Stomach (tissue), 9 donors: ENCODE measurements around the gene ITGAL. TPM values are rescaled to one million over a fixed set of nuclear protein-coding genes. Genes with fewer than 3 reads are reported as not detected.

Experiments
- DNase-seq, 2 donors: peaks; one replicate each; pipeline versions ENCODE4 v3.0.0 to v3.0.0-alpha.2; 2013 to 2019
- H3K27ac ChIP-seq, 5 donors: fragments of 200-600 bp in 4 of 5; sonication (generic) in 4 of 5; one replicate each; pipeline ENCODE4 v1.5.1; 2013 to 2019; ENCODE audit warnings: mild to moderate bottlenecking in 1 of 5, moderate library complexity in 1 of 5
- H3K27me3 ChIP-seq, 3 donors: fragments of 200-600 bp; sonication (generic); one replicate each; pipeline ENCODE4 v1.5.1; 2017 to 2019; ENCODE audit warnings: mixed run types in 1 of 3
- H3K36me3 ChIP-seq, 4 donors: fragments of 200-600 bp; sonication (generic); 1 replicate in 3 of 4; 2 replicates in 1 of 4; pipeline ENCODE4 v1.5.1; 2016 to 2019
- H3K4me1 ChIP-seq, 4 donors: fragments of 200-600 bp; sonication (generic); one replicate each; pipeline ENCODE4 v1.5.1; 2016 to 2019
- H3K4me3 ChIP-seq, 4 donors: fragments of 200-600 bp; sonication (generic) in 3 of 4; one replicate each; pipeline ENCODE4 v1.5.1; 2016 to 2019; ENCODE audit warnings: mild to moderate bottlenecking in 1 of 4
- H3K9me3 ChIP-seq, 4 donors: fragments of 200-600 bp; sonication (generic); one replicate each; pipeline ENCODE4 v1.5.1; 2016 to 2019
- CTCF ChIP-seq, 7 experiments: fragments of 450-650 bp in 4 of 7; fragments of 200-600 bp in 3 of 7; sonication (generic) in 3 of 7; IDR thresholded peaks; one replicate each; pipeline ENCODE4 v1.5.1; 2016 to 2019; ENCODE audit warnings: antibody characterized with exemption in 7 of 7, control low read depth in 2 of 7, mild to moderate bottlenecking in 1 of 7
- EP300 ChIP-seq: sonication (generic); formaldehyde crosslinking; IDR thresholded peaks from one replicate; pipeline ENCODE4 v1.6.1; 2017; ENCODE audit warnings: antibody characterized with exemption
- POLR2A ChIP-seq, 4 donors: fragments of 450-650 bp; IDR thresholded peaks; one replicate each; pipeline ENCODE4 v1.6.1; 2016; ENCODE audit warnings: antibody characterized with exemption in 4 of 4, control low read depth in 2 of 4, mild to moderate bottlenecking in 1 of 4, moderate library complexity in 1 of 4
- POLR2AphosphoS5 ChIP-seq, 3 donors: sonication (generic); formaldehyde crosslinking; IDR thresholded peaks; one replicate each; pipeline ENCODE4 v1.6.1; 2016; ENCODE audit warnings: antibody characterized with exemption in 3 of 3
- WGBS, 5 donors: extraction: QIAGEN DNeasy Blood & Tissue Kit in 3 of 5; methylation state at CpG; one replicate each; pipeline versions ENCODE4 v1.1.5 to v1.1.7; 2013 to 2018; 5-methylcytosine and 5-hydroxymethylcytosine counted together
- intact Hi-C: fragments of 100-400 bp; cut with DNase I; formaldehyde crosslinking; loops from one replicate; pipeline ENCODE4 v1.15.1; 2023; ENCODE audit warnings: low total_unique reads
- polyA plus RNA-seq, 3 donors: library from polyadenylated mRNA; stranded (reverse); fragments of 200-250 nt; gene quantifications; one replicate each; pipeline ENCODE4 v1.2.3, GENCODE V29; 2013
- total RNA-seq, 5 donors: library from RNA; depleted of rRNA; stranded (reverse); fragments of >200 nt; gene quantifications; one replicate each; pipeline versions ENCODE4 v1.1.0 to v1.2.3, GENCODE V29; 2014 to 2016
- donor health status: healthy with polysubstance abuse.
- donor health status: Bipolar disorder and iron deficiency.
- donor health status: healthy.

ITGAL gene
- total and polyA plus RNA-seq, 8 donors = 1.2 to 256 (median 6.8) TPM

- Histone ChIP-seq H3K9me3 (no peaks in the 10 kb centered on the region), H3K36me3 (peaks cover 0 to 58% (median 2%) of the 10 kb centered on the region in 4 donors), H3K4me1 (no peaks in the 10 kb centered on the region), H3K27ac (no peak overlapping the region), H3K4me3 (no peak overlapping the region), H3K27me3 (no peaks in the 10 kb centered on the region)
- WGBS, 5 donors = 89 to 98% (median 95%) methylated on average over 3 of the region's 3 CpGs
- intact Hi-C loops = no loop called here
- no peak for TF ChIP-seq CTCF (IDR thresholded peaks at IDR 0.05)
- TF ChIP-seq POLR2AphosphoS5 (IDR thresholded peaks at IDR 0.05) = no peak
- no peak for TF ChIP-seq EP300
- no peak for TF ChIP-seq POLR2A (IDR thresholded peaks at IDR 0.05)
- DNase-seq = no peak
Measured at GRCh38 chr16:30511509-30511908, 39.0 kb downstream of the ITGAL start.

GRCh38 chr16:30515275-30515674 lies 42.7 kb downstream of the ITGAL start:
- Histone ChIP-seq H3K4me1 (no peaks in the 10 kb centered on the region), H3K9me3 (no peaks in the 10 kb centered on the region), H3K27ac (no peak overlapping the region), H3K27me3 (no peaks in the 10 kb centered on the region), H3K4me3 (no peak overlapping the region), H3K36me3 (peaks cover 0 to 82% (median 10%) of the 10 kb centered on the region in 4 donors)
- 89 to 100% (median 91%) methylated on average over 2 of the region's 2 CpGs for WGBS, 5 donors
- DNase-seq = no peak
- intact Hi-C loops = no loop called here
- TF ChIP-seq CTCF (IDR thresholded peaks at IDR 0.05) (no peak), POLR2AphosphoS5 (IDR thresholded peaks at IDR 0.05) (no peak), POLR2A (IDR thresholded peaks at IDR 0.05) (no peak), EP300 (no peak)

- Histone ChIP-seq H3K36me3 (peaks cover 0 to 51% (median 10%) of the 10 kb centered on the region in 4 donors), H3K9me3 (no peaks in the 10 kb centered on the region), H3K27me3 (no peaks in the 10 kb centered on the region), H3K4me3 (no peak overlapping the region), H3K27ac (no peak overlapping the region), H3K4me1 (peaks cover 0 to 7% (median 0%) of the 10 kb centered on the region in 4 donors)
- WGBS, 5 donors = 87 to 90% (median 89%) methylated on average over 7 to 10 of the region's 10 CpGs
- intact Hi-C loops = no loop called here
- DNase-seq = no peak
- TF ChIP-seq CTCF (IDR thresholded peaks at IDR 0.05) = no peak
- no peak for TF ChIP-seq POLR2A (IDR thresholded peaks at IDR 0.05)
- TF ChIP-seq EP300 = no peak
- TF ChIP-seq POLR2AphosphoS5 (IDR thresholded peaks at IDR 0.05) = no peak
Measured at GRCh38 chr16:30518552-30518951, 46.0 kb downstream of the ITGAL start.

GRCh38 chr16:30519120-30520049 lies 46.8 kb downstream of the ITGAL start:
- no peak for TF ChIP-seq POLR2AphosphoS5 (IDR thresholded peaks at IDR 0.05)
- no peak for TF ChIP-seq CTCF (IDR thresholded peaks at IDR 0.05)
- no peak for TF ChIP-seq POLR2A (IDR thresholded peaks at IDR 0.05)
- TF ChIP-seq EP300 = no peak
- H3K9me3 ChIP-seq = no peaks in the 10 kb centered on the region
- H3K36me3 ChIP-seq = peaks cover 0 to 52% (median 12%) of the 10 kb centered on the region in 4 donors
- no peak for DNase-seq
- no peak overlapping the region for H3K27ac ChIP-seq
- intact Hi-C loops = loop anchor here (10.0 kb wide), 1 partner anchor 85 kb away; the partner anchor contains the start of gene DCTPP1
- no peak overlapping the region for H3K4me3 ChIP-seq
- no peaks in the 10 kb centered on the region for H3K27me3 ChIP-seq
- 85 to 89% (median 87%) methylated on average over 20 of the region's 20 CpGs for WGBS, 5 donors
- peaks cover 0 to 15% (median 5%) of the 10 kb centered on the region in 4 donors for H3K4me1 ChIP-seq
